A673 (cell line): ENCODE results near the gene UBE4B. TPM values are rescaled to one million over a fixed set of nuclear protein-coding genes. Genes with fewer than 3 reads are reported as not detected.

ENCODE experiments used
- BruUV-seq: library from RNA; stranded (reverse); fragments of 400-500 nt; replicated peaks from 2 replicates; lab custom pipeline; 2021; lab: Mats Ljungman, UMichigan
- CTCF ChIA-PET: fragments of 300-600 bp; sonication (Branson Sonifier 250); formaldehyde crosslinking; loops from one replicate; lab custom pipeline; 2022; ENCODE audit warnings: antibody characterized with exemption; lab: Charles Lee
- POLR2A ChIA-PET: fragments of 300-600 bp; sonication (Branson Sonifier 250); formaldehyde crosslinking; loops from one replicate; lab custom pipeline; 2022; ENCODE audit warnings: antibody characterized with exemption; ENCODE audit not compliant: low non-redundant PET; lab: Charles Lee
- DNase-seq: peaks from one replicate; pipeline ENCODE4 v3.0.0-alpha.2; 2015; ENCODE audit warnings: low spot score
- H3K27ac ChIP-seq: fragments of 200-600 bp; sonication (generic); 2 replicates; pipeline ENCODE4 v1.5.1; 2016; ENCODE audit warnings: mixed run types, low read depth, mild to moderate bottlenecking, mixed read lengths, antibody characterized with exemption, low read length; ENCODE audit not compliant: poor library complexity, severe bottlenecking
- H3K27me3 ChIP-seq: fragments of 200-600 bp; sonication (generic); replicated peaks from 2 replicates; pipeline ENCODE4 v1.6.1; 2017; ENCODE audit warnings: mixed run types, low read depth, mild to moderate bottlenecking, mixed read lengths, antibody characterized with exemption, low read length; ENCODE audit not compliant: insufficient read depth, poor library complexity
- H3K36me3 ChIP-seq: fragments of 200-600 bp; sonication (generic); 2 replicates; pipeline ENCODE4 v1.6.1; 2016; ENCODE audit warnings: mixed run types, mild to moderate bottlenecking, mixed read lengths, antibody characterized with exemption, low read length; ENCODE audit not compliant: insufficient read depth, poor library complexity, severe bottlenecking
- H3K4me1 ChIP-seq: fragments of 200-600 bp; sonication (generic); 2 replicates; pipeline ENCODE4 v1.6.1; 2017; ENCODE audit warnings: mixed run types, mild to moderate bottlenecking, mixed read lengths, antibody characterized with exemption, low read length; ENCODE audit not compliant: insufficient read depth, poor library complexity, severe bottlenecking
- H3K4me3 ChIP-seq: fragments of 200-600 bp; sonication (generic); 2 replicates; pipeline ENCODE4 v1.5.1; 2016; ENCODE audit warnings: low read depth, mixed run types, mild to moderate bottlenecking, mixed read lengths, low read length; ENCODE audit not compliant: poor library complexity, severe bottlenecking
- H3K9me3 ChIP-seq: fragments of 200-600 bp; sonication (generic); 2 replicates; pipeline ENCODE4 v1.6.1; 2016; ENCODE audit warnings: mixed run types, low read depth, mild to moderate bottlenecking, mixed read lengths, antibody characterized with exemption, low read length; ENCODE audit not compliant: poor library complexity, severe bottlenecking
- CTCF ChIP-seq: fragments of 300-800, 200-600 bp; sonication (generic); conservative IDR thresholded peaks from 2 replicates; pipeline ENCODE4 v1.5.1; 2017; ENCODE audit warnings: low read depth, mild to moderate bottlenecking, antibody characterized with exemption, low read length, moderate library complexity, mixed read lengths
- EZH2 ChIP-seq: fragments of 200-600 bp; sonication (generic); IDR thresholded peaks from 2 replicates; pipeline ENCODE4 v1.6.1; 2017; ENCODE audit warnings: borderline replicate concordance, low read depth, mild to moderate bottlenecking, mixed read lengths, antibody characterized with exemption, low read length; ENCODE audit not compliant: poor library complexity, severe bottlenecking
- intact Hi-C: fragments of 100-400 bp; cut with micrococcal nuclease; formaldehyde crosslinking; loops from one replicate; pipeline ENCODE4 v1.10.0; 2022; ENCODE audit not compliant: unreplicated experiment
- total RNA-seq: library from RNA; stranded (reverse); gene quantifications from 2 replicates; pipeline ENCODE4 v1.2.3, GENCODE V29; 2021

UBE4B gene
- total RNA-seq, 1 experiment from 2014 or later = 58.0 TPM

- CTCF ChIA-PET = no interaction called here
- H3K4me1 ChIP-seq = no peaks in the 10 kb centered on the region
- BruUV-seq = no TSS peak
- H3K4me3 ChIP-seq = no peak overlapping the region
- intact Hi-C loops = no loop called here
- no peaks in the 10 kb centered on the region for H3K36me3 ChIP-seq
- POLR2A ChIA-PET = no interaction called here
- no peaks in the 10 kb centered on the region for H3K9me3 ChIP-seq
- no peak for TF ChIP-seq EZH2
- no peak for TF ChIP-seq CTCF
- DNase-seq = no peak
- no peak overlapping the region for H3K27ac ChIP-seq
- no peaks in the 10 kb centered on the region for H3K27me3 ChIP-seq
Observed at GRCh38 chr1:10188133-10188650, 155.4 kb downstream of the UBE4B start.

- DNase-seq = no peak
- H3K27me3 ChIP-seq = no peaks in the 10 kb centered on the region
- H3K27ac ChIP-seq = no peak overlapping the region
- CTCF ChIA-PET = no interaction called here
- H3K36me3 ChIP-seq = no peaks in the 10 kb centered on the region
- H3K4me3 ChIP-seq = no peak overlapping the region
- intact Hi-C loops = no loop called here
- H3K4me1 ChIP-seq = no peaks in the 10 kb centered on the region
- POLR2A ChIA-PET = no interaction called here
- no peak for TF ChIP-seq CTCF
- TF ChIP-seq EZH2 = no peak
- BruUV-seq = no TSS peak
- no peaks in the 10 kb centered on the region for H3K9me3 ChIP-seq
Observed at GRCh38 chr1:10189659-10190058, 156.9 kb downstream of the UBE4B start.

GRCh38 chr1:10192263-10192662 lies 159.5 kb downstream of the UBE4B start:
- BruUV-seq = no TSS peak
- Histone ChIP-seq H3K4me1 (no peaks in the 10 kb centered on the region), H3K27ac (no peak overlapping the region), H3K36me3 (no peaks in the 10 kb centered on the region), H3K27me3 (no peaks in the 10 kb centered on the region), H3K9me3 (no peaks in the 10 kb centered on the region), H3K4me3 (no peak overlapping the region)
- ChIA-PET CTCF (no interaction called here), POLR2A (no interaction called here)
- intact Hi-C loops = no loop called here
- no peak for DNase-seq
- TF ChIP-seq EZH2 (no peak), CTCF (no peak)
